Muscle layer of duodenum (tissue), 2 donors: ENCODE data around the gene FRAT1.

Source experiments
- H3K27ac ChIP-seq: one replicate; pipeline ENCODE4 v1.7.0; 2013; ENCODE audit warnings: mild to moderate bottlenecking, low read length
- H3K27me3 ChIP-seq: one replicate; pipeline ENCODE4 v1.7.0; 2013; ENCODE audit warnings: low read depth, mild to moderate bottlenecking, control low read depth, low read length
- H3K36me3 ChIP-seq, 2 donors: one replicate each; pipeline ENCODE4 v1.7.0; 2013; ENCODE audit warnings: low read length in 2 of 2, control low read depth in 1 of 2, mild to moderate bottlenecking in 1 of 2; ENCODE audit not compliant: insufficient read depth in 2 of 2, control insufficient read depth in 1 of 2
- H3K4me1 ChIP-seq, 2 donors: one replicate each; pipeline ENCODE4 v1.7.0; 2013; ENCODE audit warnings: low read length in 2 of 2, mild to moderate bottlenecking in 2 of 2, control low read depth in 1 of 2, moderate library complexity in 1 of 2; ENCODE audit not compliant: insufficient read depth in 2 of 2, control insufficient read depth in 1 of 2
- H3K4me3 ChIP-seq, 2 donors: one replicate each; pipeline ENCODE4 v1.7.0; 2013; ENCODE audit warnings: low read length in 2 of 2, low read depth in 1 of 2, mild to moderate bottlenecking in 1 of 2
- H3K9me3 ChIP-seq, 2 donors: one replicate each; pipeline ENCODE4 v1.7.0; 2013; ENCODE audit warnings: low read length in 2 of 2, control low read depth in 1 of 2, mild to moderate bottlenecking in 1 of 2; ENCODE audit not compliant: control insufficient read depth in 1 of 2
- donor health status: healthy.

FRAT1 gene

DNA sequence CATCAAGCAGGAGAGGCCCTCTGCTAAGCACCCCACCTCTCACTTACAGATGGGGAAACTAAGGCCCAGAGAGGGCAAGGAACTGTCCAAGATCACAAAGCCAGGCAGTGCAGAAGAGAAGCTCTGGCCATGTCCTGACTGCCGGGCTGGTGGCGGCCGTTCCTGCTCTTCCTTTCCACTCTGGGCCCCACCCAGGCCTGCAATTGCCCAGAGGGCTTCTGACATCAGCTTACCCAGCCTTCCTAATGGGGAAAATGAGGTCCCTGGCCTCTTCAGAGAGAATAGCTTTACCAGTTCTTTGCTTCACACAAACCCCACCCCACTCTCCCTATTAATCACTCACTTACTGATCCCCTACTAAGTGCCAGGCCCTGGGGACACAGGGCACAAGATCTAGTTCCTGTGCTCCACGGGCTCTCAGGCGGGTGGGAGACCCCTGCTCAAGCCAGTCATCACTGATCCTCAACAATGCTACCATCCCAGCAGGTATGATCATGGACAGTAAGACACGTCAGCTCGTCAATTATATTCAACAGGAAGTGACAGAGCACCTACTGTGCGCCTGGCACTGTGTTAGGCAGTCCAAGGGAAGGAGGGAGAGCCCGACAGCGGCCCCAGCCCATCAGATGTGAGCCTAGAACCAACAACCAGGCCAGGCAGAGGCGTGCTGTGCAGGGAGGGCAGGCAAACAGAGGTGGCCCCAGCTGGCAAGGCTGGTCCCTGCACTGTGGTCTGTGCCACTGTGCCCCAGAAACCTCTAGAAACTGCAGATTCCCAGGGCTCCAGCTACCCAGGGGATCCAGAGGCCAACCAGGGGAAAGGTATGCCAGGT, 41.9 kb downstream of the FRAT1 start:
- no peaks in the 10 kb centered on the region for H3K27me3 ChIP-seq
- no peak overlapping the region for H3K4me3 ChIP-seq
- H3K4me1 ChIP-seq, result peaks cover 0 to 8% of the 10 kb centered on the region in 2 donors
- peaks cover 15 to 55% of the 10 kb centered on the region in 2 donors for H3K36me3 ChIP-seq
- H3K9me3 ChIP-seq, result no peaks in the 10 kb centered on the region
- H3K27ac ChIP-seq, result no peak overlapping the region

DNA sequence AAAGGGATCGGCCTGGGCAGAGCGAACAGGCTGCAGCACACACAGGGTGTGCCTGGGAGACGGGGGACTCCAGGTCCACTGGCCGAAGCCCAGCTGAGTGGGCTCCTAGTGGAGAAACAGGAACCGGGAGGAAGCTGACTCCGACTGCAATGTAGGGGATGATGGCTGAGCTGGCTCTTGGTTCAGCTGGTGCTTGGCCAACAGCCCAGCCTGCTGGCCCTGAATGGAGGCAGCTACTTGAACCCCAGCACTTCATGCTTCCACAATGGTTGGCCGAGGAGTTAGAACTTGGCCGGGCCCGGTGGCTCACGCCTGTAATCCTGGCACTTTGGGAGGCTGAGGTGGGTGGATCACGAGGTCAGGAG, 42.4 kb downstream of the FRAT1 start:
- Histone ChIP-seq H3K4me3 (no peak overlapping the region), H3K4me1 (peaks cover 0 to 2% of the 10 kb centered on the region in 2 donors), H3K27ac (no peak overlapping the region), H3K36me3 (peaks cover 9 to 55% of the 10 kb centered on the region in 2 donors), H3K27me3 (no peaks in the 10 kb centered on the region), H3K9me3 (no peaks in the 10 kb centered on the region)

DNA sequence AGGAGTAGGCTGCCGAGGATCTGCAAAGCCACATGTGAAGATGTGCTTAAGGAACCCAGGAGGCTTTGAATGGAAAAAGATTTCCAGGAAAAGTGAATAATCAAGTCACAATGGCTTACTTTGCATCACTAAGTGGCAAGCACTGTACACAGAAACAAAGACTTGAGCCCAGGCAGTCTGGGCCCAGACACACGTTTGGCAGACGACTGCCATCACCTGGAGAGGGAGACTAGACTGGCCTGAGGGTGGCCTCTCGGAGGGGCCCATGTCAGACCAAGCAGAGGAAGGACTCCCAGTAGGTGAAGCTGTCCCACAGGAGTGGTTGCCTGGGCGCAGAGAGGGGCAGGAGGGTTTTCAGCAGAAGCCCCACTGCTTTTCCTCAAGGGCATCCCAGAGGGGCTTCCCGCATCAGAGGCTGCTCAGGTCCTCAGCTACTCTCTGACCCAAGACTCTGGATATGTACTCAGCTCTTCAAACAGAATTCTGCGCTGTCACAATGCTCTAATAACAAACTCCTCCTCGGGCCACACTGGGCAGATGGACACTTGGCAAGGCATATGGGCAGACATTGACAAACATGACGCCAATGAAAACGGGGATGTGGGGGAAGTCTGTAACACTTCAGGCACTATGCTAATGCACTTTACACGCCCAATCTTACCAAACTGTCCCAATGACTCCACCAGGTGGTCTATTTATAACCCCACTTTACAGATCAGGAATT, 43.4 kb downstream of the FRAT1 start:
- Histone ChIP-seq H3K36me3 (peaks cover 8 to 50% of the 10 kb centered on the region in 2 donors), H3K4me1 (no peaks in the 10 kb centered on the region), H3K27ac (no peak overlapping the region), H3K4me3 (no peak overlapping the region), H3K9me3 (no peaks in the 10 kb centered on the region), H3K27me3 (no peaks in the 10 kb centered on the region)

DNA sequence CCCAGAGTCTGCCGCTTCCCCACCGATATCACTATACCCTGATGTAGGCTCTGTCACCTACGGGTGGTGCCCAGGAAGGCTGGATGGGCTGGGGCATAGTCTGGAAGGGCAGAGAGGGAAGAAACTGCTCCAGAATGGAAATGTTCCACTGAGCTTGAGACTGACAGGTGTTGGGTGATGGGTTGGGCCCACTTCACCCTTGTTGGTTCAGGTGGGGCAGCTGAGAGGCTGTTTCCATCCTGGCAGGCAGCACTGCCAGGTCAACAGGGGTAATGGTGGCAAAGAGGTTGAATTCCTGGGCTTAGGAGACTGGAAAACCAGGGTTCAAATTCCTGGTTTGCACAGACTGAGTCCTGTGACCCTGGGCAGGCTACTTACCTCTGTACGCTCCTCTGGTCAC, 44.0 kb downstream of the FRAT1 start:
- H3K36me3 ChIP-seq, result peaks cover 8 to 50% of the 10 kb centered on the region in 2 donors
- H3K27ac ChIP-seq, result no peak overlapping the region
- no peaks in the 10 kb centered on the region for H3K4me1 ChIP-seq
- H3K9me3 ChIP-seq, result no peaks in the 10 kb centered on the region
- no peak overlapping the region for H3K4me3 ChIP-seq
- no peaks in the 10 kb centered on the region for H3K27me3 ChIP-seq

DNA sequence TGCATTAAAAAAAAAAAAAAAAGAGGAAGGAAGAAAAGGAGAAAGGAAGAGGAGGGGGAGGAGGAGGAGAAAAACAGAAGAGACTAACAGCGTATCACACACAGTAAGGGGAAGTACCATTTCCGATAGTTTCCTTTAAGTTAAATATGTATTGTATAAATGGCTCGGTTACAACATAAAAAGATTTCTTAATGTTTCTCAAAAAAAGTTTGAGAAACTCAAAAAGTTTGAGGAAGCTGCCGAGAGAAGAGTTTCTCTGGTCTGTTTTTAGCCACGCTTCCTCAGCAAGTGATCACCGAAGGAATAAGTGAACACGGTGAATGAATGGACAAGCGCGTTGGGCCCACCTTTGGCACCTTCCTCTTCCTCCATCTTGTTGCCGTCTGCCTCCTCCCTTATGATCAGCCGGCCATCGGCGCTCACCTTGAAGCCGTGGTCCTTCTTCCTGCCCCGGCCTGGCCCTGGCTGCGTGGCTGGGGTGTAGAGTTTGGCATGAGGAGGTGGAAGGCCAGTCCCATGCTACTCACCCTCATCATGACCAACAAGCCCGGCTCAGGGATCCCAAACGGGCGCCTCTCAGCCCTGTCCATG, 46.8 kb downstream of the FRAT1 start:
- no peaks in the 10 kb centered on the region for H3K4me1 ChIP-seq
- no peaks in the 10 kb centered on the region for H3K9me3 ChIP-seq
- H3K27ac ChIP-seq, result no peak overlapping the region
- peak overlapping the region in 1 of 2 donors; percentile 4 for H3K4me3 ChIP-seq
- H3K36me3 ChIP-seq, result peaks cover 13 to 56% of the 10 kb centered on the region in 2 donors
- H3K27me3 ChIP-seq, result no peaks in the 10 kb centered on the region

DNA sequence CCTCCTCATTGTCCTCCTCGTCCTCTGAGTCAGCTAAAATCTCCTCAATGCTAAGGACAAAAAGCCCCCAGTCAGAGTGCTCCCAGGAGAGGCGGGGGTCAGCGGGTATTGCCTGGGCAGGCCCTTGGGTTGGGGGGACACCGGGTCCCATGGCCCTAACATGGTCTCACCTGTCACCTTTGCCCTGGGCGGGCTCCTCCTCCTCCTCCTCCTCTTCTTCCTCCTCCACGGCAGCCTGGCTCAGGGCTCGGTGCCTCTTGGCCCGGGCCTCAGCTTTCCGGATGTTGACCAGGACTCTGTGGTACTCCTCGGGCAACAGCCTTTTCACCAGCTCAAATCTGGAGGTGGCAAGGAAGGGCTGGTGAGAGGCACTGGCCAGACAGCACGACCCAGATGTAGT, 47.5 kb downstream of the FRAT1 start:
- Histone ChIP-seq H3K36me3 (peaks cover 16 to 63% of the 10 kb centered on the region in 2 donors), H3K9me3 (no peaks in the 10 kb centered on the region), H3K4me3 (no peak overlapping the region), H3K27me3 (no peaks in the 10 kb centered on the region), H3K4me1 (no peaks in the 10 kb centered on the region), H3K27ac (no peak overlapping the region)

DNA sequence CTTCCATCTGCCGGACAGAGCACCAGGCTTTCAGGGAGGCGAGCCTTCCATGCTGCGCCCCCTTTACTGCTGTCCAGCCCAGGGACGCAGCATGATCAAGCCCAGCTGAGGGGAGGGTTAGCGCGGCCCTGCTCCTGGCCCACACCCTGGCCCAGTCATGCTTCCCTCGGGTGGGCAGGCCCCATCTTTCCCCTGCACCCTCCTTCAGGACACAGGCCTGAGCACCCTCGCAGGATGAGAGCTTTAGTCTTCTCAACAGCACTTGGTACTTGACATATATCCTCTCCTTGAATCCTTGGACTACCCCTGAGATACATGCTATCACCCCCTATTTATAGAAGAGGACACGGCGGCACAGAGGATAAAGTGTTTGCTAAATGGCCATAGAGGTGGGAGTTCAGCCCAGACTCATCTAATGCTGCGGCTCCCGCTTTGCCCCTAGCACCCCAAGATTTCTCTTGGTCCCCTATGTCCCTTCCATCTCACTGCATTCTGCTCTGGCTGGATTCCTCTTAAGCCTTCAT, 48.1 kb downstream of the FRAT1 start:
- Histone ChIP-seq H3K9me3 (no peaks in the 10 kb centered on the region), H3K27ac (no peak overlapping the region), H3K36me3 (peaks cover 23 to 69% of the 10 kb centered on the region in 2 donors), H3K4me1 (no peaks in the 10 kb centered on the region), H3K27me3 (no peaks in the 10 kb centered on the region), H3K4me3 (no peak overlapping the region)
